ENCODE data around the gene TMEM218.
A peak's percentile ranks its signal among the peaks of the same experiment; 100 is the strongest.

GRCh38 chr11:125141686-125142535 lies 30.5 kb upstream of the TMEM218 start:
- no peak for TF ChIP-seq POLR2A (IDR thresholded peaks at IDR 0.05)
- TF ChIP-seq, protein P1, sequence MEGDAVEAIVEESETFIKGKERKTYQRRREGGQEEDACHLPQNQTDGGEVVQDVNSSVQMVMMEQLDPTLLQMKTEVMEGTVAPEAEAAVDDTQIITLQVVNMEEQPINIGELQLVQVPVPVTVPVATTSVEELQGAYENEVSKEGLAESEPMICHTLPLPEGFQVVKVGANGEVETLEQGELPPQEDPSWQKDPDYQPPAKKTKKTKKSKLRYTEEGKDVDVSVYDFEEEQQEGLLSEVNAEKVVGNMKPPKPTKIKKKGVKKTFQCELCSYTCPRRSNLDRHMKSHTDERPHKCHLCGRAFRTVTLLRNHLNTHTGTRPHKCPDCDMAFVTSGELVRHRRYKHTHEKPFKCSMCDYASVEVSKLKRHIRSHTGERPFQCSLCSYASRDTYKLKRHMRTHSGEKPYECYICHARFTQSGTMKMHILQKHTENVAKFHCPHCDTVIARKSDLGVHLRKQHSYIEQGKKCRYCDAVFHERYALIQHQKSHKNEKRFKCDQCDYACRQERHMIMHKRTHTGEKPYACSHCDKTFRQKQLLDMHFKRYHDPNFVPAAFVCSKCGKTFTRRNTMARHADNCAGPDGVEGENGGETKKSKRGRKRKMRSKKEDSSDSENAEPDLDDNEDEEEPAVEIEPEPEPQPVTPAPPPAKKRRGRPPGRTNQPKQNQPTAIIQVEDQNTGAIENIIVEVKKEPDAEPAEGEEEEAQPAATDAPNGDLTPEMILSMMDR (IDR thresholded peaks at IDR 0.05): peak; percentile 66 to 91 (median 88)
- TF ChIP-seq POLR2AphosphoS5 (IDR thresholded peaks at IDR 0.05; ENCODE audit: insufficient read depth in 1 of 2, low read depth in 1 of 2): no peak
